Stomach (tissue), 9 donors: Measurements from ENCODE around the gene SIGLECL1. TPM values are rescaled to one million over a fixed set of nuclear protein-coding genes. Genes with fewer than 3 reads are reported as not detected.

Experiments
- DNase-seq, 2 donors: peaks; one replicate each; pipeline versions ENCODE4 v3.0.0 to v3.0.0-alpha.2; 2013 to 2019
- H3K27ac ChIP-seq, 5 donors: fragments of 200-600 bp in 4 of 5; sonication (generic) in 4 of 5; one replicate each; pipeline ENCODE4 v1.5.1; 2013 to 2019; ENCODE audit warnings: mild to moderate bottlenecking in 1 of 5, moderate library complexity in 1 of 5
- H3K27me3 ChIP-seq, 3 donors: fragments of 200-600 bp; sonication (generic); one replicate each; pipeline ENCODE4 v1.5.1; 2017 to 2019; ENCODE audit warnings: mixed run types in 1 of 3
- H3K36me3 ChIP-seq, 4 donors: fragments of 200-600 bp; sonication (generic); 1 replicate in 3 of 4; 2 replicates in 1 of 4; pipeline ENCODE4 v1.5.1; 2016 to 2019
- H3K4me1 ChIP-seq, 4 donors: fragments of 200-600 bp; sonication (generic); one replicate each; pipeline ENCODE4 v1.5.1; 2016 to 2019
- H3K4me3 ChIP-seq, 4 donors: fragments of 200-600 bp; sonication (generic) in 3 of 4; one replicate each; pipeline ENCODE4 v1.5.1; 2016 to 2019; ENCODE audit warnings: mild to moderate bottlenecking in 1 of 4
- H3K9me3 ChIP-seq, 4 donors: fragments of 200-600 bp; sonication (generic); one replicate each; pipeline ENCODE4 v1.5.1; 2016 to 2019
- EP300 ChIP-seq: sonication (generic); formaldehyde crosslinking; IDR thresholded peaks from one replicate; pipeline ENCODE4 v1.6.1; 2017; ENCODE audit warnings: antibody characterized with exemption
- POLR2A ChIP-seq, 4 donors: fragments of 450-650 bp; IDR thresholded peaks; one replicate each; pipeline ENCODE4 v1.6.1; 2016; ENCODE audit warnings: antibody characterized with exemption in 4 of 4, control low read depth in 2 of 4, mild to moderate bottlenecking in 1 of 4, moderate library complexity in 1 of 4
- POLR2AphosphoS5 ChIP-seq, 3 donors: sonication (generic); formaldehyde crosslinking; IDR thresholded peaks; one replicate each; pipeline ENCODE4 v1.6.1; 2016; ENCODE audit warnings: antibody characterized with exemption in 3 of 3
- WGBS, 5 donors: extraction: QIAGEN DNeasy Blood & Tissue Kit in 3 of 5; methylation state at CpG; one replicate each; pipeline versions ENCODE4 v1.1.5 to v1.1.7; 2013 to 2018; 5-methylcytosine and 5-hydroxymethylcytosine counted together
- intact Hi-C: fragments of 100-400 bp; cut with DNase I; formaldehyde crosslinking; loops from one replicate; pipeline ENCODE4 v1.15.1; 2023; ENCODE audit warnings: low total_unique reads
- polyA plus RNA-seq, 3 donors: library from polyadenylated mRNA; stranded (reverse); fragments of 200-250 nt; gene quantifications; one replicate each; pipeline ENCODE4 v1.2.3, GENCODE V29; 2013
- total RNA-seq, 5 donors: library from RNA; depleted of rRNA; stranded (reverse); fragments of >200 nt; gene quantifications; one replicate each; pipeline versions ENCODE4 v1.1.0 to v1.2.3, GENCODE V29; 2014 to 2016
- TF ChIP-seq, protein P1 (sequence below), 7 experiments: fragments of 450-650 bp in 4 of 7; fragments of 200-600 bp in 3 of 7; sonication (generic) in 3 of 7; IDR thresholded peaks; one replicate each; pipeline ENCODE4 v1.5.1; 2016 to 2019; ENCODE audit warnings: antibody characterized with exemption in 7 of 7, control low read depth in 2 of 7, mild to moderate bottlenecking in 1 of 7
- donor health status: healthy with polysubstance abuse.
- donor health status: Bipolar disorder and iron deficiency.
- donor health status: healthy.

The SIGLECL1 gene
- total and polyA plus RNA-seq, 8 donors, result not detected

DNA sequence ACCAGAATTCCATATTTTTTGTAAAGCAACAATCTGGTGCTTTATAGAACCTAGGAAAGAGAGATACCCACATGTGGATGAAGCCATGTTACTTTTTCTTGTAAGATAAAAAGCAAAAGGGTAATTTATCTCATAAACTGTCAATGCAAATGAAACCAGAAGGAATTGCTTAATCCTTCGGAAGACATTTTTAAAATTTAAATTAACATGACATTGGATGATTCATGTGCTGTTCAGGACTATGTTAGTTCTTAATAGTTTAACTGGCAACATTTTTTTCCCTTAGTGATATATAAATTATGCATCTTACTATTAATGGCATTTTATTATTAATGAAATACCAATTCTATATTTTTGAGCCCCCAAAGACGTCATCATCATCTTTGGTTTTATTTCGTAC lies 34.8 kb downstream of the SIGLECL1 start:
- Histone ChIP-seq H3K36me3 (no peaks in the 10 kb centered on the region), H3K4me1 (no peaks in the 10 kb centered on the region), H3K27ac (no peak overlapping the region), H3K27me3 (peaks cover 0 to 12% (median 0%) of the 10 kb centered on the region in 3 donors), H3K9me3 (peaks cover 0 to 28% (median 10%) of the 10 kb centered on the region in 4 donors), H3K4me3 (no peak overlapping the region)
- DNase-seq, result no peak
- intact Hi-C loops, result no loop called here
- 64 to 82% (median 81%) methylated on average over 3 of the region's 3 CpGs for WGBS, 5 donors
- no peak for TF ChIP-seq POLR2A (IDR thresholded peaks at IDR 0.05)

DNA sequence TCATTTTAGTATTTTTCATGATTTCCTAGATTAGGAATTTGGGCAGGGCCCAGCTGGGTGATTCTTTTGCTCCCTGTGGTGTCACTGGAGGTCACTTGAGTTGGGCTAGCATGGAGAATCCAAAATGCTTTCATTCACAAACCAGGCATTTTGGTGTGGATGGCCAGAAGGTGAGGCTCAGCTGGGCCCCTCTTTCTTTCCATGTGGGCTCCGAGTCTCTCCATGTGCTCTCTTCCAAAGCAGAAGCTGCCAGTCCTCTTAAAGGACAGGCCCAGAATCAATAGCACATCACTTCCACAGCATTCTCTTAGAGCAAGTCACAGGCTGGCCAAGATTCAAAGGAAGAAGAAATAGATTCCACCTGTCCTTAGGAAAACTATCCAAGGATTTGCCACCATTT lies 38.8 kb downstream of the SIGLECL1 start:
- H3K27ac ChIP-seq, result no peak overlapping the region
- H3K9me3 ChIP-seq, result peaks cover 0 to 7% (median 6%) of the 10 kb centered on the region in 4 donors
- intact Hi-C loops, result no loop called here
- DNase-seq, result no peak
- H3K4me1 ChIP-seq, result no peaks in the 10 kb centered on the region
- no peak overlapping the region for H3K4me3 ChIP-seq
- H3K27me3 ChIP-seq, result peaks cover 0 to 41% (median 2%) of the 10 kb centered on the region in 3 donors
- WGBS, 5 donors, result 62 to 89% (median 86%) methylated on average over 1 of the region's 1 CpG
- TF ChIP-seq POLR2A (IDR thresholded peaks at IDR 0.05) (no peak), EP300 (no peak), POLR2AphosphoS5 (IDR thresholded peaks at IDR 0.05) (no peak)
- TF ChIP-seq, protein P1, sequence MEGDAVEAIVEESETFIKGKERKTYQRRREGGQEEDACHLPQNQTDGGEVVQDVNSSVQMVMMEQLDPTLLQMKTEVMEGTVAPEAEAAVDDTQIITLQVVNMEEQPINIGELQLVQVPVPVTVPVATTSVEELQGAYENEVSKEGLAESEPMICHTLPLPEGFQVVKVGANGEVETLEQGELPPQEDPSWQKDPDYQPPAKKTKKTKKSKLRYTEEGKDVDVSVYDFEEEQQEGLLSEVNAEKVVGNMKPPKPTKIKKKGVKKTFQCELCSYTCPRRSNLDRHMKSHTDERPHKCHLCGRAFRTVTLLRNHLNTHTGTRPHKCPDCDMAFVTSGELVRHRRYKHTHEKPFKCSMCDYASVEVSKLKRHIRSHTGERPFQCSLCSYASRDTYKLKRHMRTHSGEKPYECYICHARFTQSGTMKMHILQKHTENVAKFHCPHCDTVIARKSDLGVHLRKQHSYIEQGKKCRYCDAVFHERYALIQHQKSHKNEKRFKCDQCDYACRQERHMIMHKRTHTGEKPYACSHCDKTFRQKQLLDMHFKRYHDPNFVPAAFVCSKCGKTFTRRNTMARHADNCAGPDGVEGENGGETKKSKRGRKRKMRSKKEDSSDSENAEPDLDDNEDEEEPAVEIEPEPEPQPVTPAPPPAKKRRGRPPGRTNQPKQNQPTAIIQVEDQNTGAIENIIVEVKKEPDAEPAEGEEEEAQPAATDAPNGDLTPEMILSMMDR (IDR thresholded peaks at IDR 0.05), result no peak
- no peaks in the 10 kb centered on the region for H3K36me3 ChIP-seq

DNA sequence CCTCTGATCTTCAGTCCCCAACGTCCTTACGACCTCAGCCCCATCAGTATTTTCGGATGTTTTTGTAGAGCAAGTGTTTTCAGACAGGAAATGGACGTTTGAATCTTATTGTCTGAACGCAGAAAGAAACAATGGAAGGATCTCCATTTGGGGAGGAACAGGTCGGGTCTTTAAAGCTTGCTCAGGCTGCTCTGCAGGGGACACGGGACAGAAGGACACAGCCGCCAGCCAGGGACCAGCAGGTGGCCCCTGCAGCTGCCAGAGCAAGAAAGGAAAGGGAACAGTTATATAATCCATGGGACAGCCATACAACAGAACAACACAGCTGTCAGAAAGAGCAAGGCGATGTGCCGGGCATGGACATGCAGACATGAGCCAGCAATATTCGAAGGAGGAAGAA lies 42.1 kb downstream of the SIGLECL1 start:
- H3K27me3 ChIP-seq, result peaks cover 0 to 66% (median 11%) of the 10 kb centered on the region in 3 donors
- TF ChIP-seq POLR2AphosphoS5 (IDR thresholded peaks at IDR 0.05) (no peak), POLR2A (IDR thresholded peaks at IDR 0.05) (no peak), EP300 (no peak)
- TF ChIP-seq, protein P1 (IDR thresholded peaks at IDR 0.05), result no peak
- H3K36me3 ChIP-seq, result no peaks in the 10 kb centered on the region
- peaks cover 0 to 7% (median 6%) of the 10 kb centered on the region in 4 donors for H3K9me3 ChIP-seq
- no peak for DNase-seq
- H3K27ac ChIP-seq, result no peak overlapping the region
- WGBS, 5 donors, result 28 to 40% (median 31%) methylated on average over 11 of the region's 11 CpGs
- no peaks in the 10 kb centered on the region for H3K4me1 ChIP-seq
- H3K4me3 ChIP-seq, result no peak overlapping the region
- intact Hi-C loops, result no loop called here

DNA sequence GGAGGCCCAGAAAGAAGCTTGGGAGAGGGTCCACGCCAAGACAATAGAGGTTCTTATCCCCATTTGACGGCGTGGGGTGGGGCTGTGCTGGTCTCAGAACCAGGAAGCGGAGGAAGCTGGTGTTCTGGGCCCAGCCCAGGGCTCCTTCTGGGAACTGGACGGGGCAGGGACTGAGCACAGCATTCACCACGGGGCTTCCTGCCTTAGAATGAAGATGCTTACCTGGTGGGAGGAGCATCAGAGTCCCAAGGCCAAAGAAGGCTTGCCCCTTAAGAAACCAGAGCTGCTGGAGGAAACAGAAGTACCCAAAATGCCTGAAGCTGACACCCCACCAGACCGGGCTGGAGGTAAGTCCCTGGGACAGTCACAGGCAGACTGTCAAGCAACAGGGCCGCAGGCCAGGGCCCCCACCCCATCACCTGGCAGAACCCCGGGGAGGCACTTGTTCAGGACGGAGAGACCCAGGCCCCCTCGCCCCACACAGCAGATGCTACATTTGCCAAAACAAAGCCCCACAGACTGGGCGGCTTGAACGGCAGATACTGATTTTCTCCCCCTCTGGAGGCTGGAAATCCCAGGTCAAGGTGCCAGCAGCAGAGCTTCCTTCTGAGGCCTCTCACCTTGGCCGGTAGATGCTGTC lies 42.8 kb downstream of the SIGLECL1 start:
- no peak overlapping the region for H3K4me3 ChIP-seq
- H3K36me3 ChIP-seq, result no peaks in the 10 kb centered on the region
- no peaks in the 10 kb centered on the region for H3K4me1 ChIP-seq
- whole genome bisulfite sequencing, 5 donors, result 55 to 71% (median 64%) methylated on average over 13 to 14 of the region's 14 CpGs
- no peak for DNase-seq
- peaks cover 0 to 7% (median 6%) of the 10 kb centered on the region in 4 donors for H3K9me3 ChIP-seq
- H3K27ac ChIP-seq, result no peak overlapping the region
- intact Hi-C loops, result no loop called here
- peaks cover 0 to 61% (median 11%) of the 10 kb centered on the region in 3 donors for H3K27me3 ChIP-seq
- TF ChIP-seq EP300 (no peak), POLR2AphosphoS5 (IDR thresholded peaks at IDR 0.05) (no peak)
- TF ChIP-seq, protein P1 (IDR thresholded peaks at IDR 0.05), result no peak
